Neural crest cell (in vitro differentiated cells): ENCODE results near the gene CISTR. TPM values are rescaled to one million over a fixed set of nuclear protein-coding genes. Genes with fewer than 3 reads are reported as not detected.
"Not testable (repeated sequence)": the region's sequence is repeated elsewhere in the genome, so short reads cannot be mapped to it uniquely, and the experiment has no call there.

Source experiments
- DNase-seq: peaks from one replicate; pipeline ENCODE4 v3.0.0; 2021; ENCODE audit warnings: low read depth, mixed read lengths, low spot score
- H3K27ac Mint-ChIP-seq: one replicate; pipeline ENCODE4 v1.8.0; 2021; ENCODE audit warnings: mild to moderate bottlenecking, mixed read lengths; ENCODE audit not compliant: unreplicated experiment
- H3K27me3 Mint-ChIP-seq: 2 replicates; pipeline ENCODE4 v1.8.0; 2021; ENCODE audit warnings: low read depth, mild to moderate bottlenecking, mixed read lengths
- H3K36me3 Mint-ChIP-seq: 2 replicates; pipeline ENCODE4 v1.8.0; 2021; ENCODE audit warnings: low read depth, mild to moderate bottlenecking, mixed read lengths
- H3K4me1 Mint-ChIP-seq: 2 replicates; pipeline ENCODE4 v1.8.0; 2021; ENCODE audit warnings: mixed read lengths
- H3K4me3 Mint-ChIP-seq: one replicate; pipeline ENCODE4 v1.8.0; 2021; ENCODE audit warnings: mild to moderate bottlenecking, mixed read lengths
- H3K9me3 Mint-ChIP-seq: 2 replicates; pipeline ENCODE4 v1.8.0; 2021; ENCODE audit warnings: mixed read lengths
- total RNA-seq: library from RNA; stranded (reverse); gene quantifications from 2 replicates; pipeline ENCODE4 v1.2.1, GENCODE V29; 2021
- TF ChIP-seq, protein P1 (sequence below): fragments of 200-600 bp; sonication (generic); conservative IDR thresholded peaks from 2 replicates; pipeline ENCODE4 v1.5.0; 2021; ENCODE audit warnings: antibody characterized with exemption, mild to moderate bottlenecking

Gene CISTR
- total RNA-seq, 1 donor from 2014 or later, result 0.61 TPM

GRCh38 chr12:53719649-53720048 lies 32.1 kb downstream of the CISTR start:
- TF ChIP-seq, protein P1, sequence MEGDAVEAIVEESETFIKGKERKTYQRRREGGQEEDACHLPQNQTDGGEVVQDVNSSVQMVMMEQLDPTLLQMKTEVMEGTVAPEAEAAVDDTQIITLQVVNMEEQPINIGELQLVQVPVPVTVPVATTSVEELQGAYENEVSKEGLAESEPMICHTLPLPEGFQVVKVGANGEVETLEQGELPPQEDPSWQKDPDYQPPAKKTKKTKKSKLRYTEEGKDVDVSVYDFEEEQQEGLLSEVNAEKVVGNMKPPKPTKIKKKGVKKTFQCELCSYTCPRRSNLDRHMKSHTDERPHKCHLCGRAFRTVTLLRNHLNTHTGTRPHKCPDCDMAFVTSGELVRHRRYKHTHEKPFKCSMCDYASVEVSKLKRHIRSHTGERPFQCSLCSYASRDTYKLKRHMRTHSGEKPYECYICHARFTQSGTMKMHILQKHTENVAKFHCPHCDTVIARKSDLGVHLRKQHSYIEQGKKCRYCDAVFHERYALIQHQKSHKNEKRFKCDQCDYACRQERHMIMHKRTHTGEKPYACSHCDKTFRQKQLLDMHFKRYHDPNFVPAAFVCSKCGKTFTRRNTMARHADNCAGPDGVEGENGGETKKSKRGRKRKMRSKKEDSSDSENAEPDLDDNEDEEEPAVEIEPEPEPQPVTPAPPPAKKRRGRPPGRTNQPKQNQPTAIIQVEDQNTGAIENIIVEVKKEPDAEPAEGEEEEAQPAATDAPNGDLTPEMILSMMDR, result no peak
- H3K36me3 Mint-ChIP-seq, result no peaks in the 10 kb centered on the region
- DNase-seq, result no peak
- H3K27ac Mint-ChIP-seq, result no peak overlapping the region
- no peaks in the 10 kb centered on the region for H3K27me3 Mint-ChIP-seq
- no peaks in the 10 kb centered on the region for H3K9me3 Mint-ChIP-seq
- H3K4me3 Mint-ChIP-seq, result no peak overlapping the region
- no peaks in the 10 kb centered on the region for H3K4me1 Mint-ChIP-seq

DNA sequence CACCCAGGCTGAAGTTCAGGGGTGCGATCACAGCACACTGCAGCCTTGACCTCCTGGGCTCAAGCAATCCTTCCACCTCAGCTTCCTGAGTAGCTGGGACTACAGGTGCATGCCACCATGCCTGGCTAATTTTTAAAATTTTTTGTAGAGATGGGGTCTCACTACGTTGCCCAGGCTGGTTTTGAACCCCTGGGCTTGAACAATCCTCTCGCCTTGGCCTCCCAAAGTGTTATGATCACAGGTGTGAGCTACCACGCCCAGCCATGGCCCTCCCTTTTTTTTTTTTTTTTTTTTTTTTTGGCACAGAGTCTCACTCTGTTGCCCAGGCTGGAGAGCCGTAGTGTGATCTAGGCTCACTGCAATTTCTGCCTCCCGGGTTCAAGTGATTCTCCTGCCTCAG lies 33.2 kb downstream of the CISTR start:
- H3K27ac Mint-ChIP-seq, H3K36me3 Mint-ChIP-seq, H3K27me3 Mint-ChIP-seq, H3K4me1 Mint-ChIP-seq, H3K4me3 Mint-ChIP-seq, H3K9me3 Mint-ChIP-seq, DNase-seq: not testable (repeated sequence)

DNA sequence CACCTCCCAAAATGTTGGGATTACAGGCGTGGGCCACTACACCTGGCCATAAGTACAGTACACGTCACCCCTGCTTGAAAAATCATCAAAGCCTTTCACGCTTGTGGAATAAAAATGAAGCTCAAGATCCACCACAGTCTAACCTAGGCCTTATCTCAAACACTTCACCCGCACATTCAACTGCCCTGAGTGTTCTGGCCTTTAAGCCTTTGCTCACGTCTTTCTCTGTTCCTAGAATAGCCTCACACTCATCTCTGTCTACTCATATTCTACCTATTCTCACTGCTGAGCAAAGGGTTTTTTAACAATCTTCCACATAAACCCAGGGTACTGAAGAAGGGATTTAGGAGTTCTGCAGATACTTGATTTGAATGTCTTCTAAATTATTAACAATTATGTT lies 34.5 kb downstream of the CISTR start:
- DNase-seq, result no peak
- Mint-ChIP-seq H3K4me1 (peaks cover 2% of the 10 kb centered on the region), H3K9me3 (no peaks in the 10 kb centered on the region), H3K4me3 (no peak overlapping the region), H3K36me3 (no peaks in the 10 kb centered on the region), H3K27me3 (no peaks in the 10 kb centered on the region), H3K27ac (peak overlapping the region; percentile 68)
- TF ChIP-seq, protein P1, result no peak

DNA sequence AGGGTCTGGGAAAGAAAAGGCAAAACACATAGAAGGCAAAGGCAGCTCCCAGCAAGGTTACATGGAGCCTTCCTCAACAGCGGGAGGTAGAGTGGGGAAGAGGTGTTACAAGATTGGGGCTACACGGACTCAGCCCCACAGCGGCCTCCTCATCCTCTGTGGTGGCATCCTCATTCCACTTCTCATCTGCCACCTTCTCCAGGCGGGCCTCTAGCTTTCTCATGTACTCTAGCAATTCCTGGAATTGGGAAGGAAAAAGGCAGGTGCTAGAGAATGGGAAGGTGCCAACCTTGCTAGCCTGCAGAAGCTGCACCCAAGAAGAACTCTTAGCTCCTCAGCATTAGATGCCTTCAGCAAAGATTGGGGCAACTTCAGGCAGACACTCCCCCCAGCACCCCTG lies 37.8 kb downstream of the CISTR start:
- Mint-ChIP-seq H3K27me3 (peaks cover 17% of the 10 kb centered on the region), H3K36me3 (no peaks in the 10 kb centered on the region), H3K4me3 (no peak overlapping the region), H3K9me3 (no peaks in the 10 kb centered on the region), H3K27ac (no peak overlapping the region), H3K4me1 (peaks cover 10% of the 10 kb centered on the region)
- TF ChIP-seq, protein P1, result no peak
- no peak for DNase-seq

DNA sequence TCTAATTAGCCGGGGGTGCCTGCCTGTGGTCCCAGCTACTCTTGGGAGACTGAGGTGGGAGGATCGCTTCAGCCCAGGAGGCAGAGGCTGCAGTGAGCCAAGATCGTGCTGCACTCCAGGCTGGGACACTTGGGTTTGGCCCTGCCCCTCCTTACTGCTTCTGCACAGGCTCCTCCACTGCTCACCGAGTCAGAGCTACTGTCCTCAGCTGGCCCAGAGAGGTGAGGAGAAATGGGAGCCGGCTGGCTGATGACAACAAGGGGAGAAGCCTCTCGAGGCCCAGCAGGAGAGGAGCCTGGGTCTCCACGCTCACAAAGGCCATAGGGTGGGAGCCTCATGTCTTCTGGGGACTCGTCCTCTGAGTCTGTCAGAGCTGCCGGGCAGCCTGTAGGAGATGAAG lies 38.3 kb downstream of the CISTR start:
- no peak for DNase-seq
- no peak overlapping the region for H3K27ac Mint-ChIP-seq
- peaks cover 10% of the 10 kb centered on the region for H3K4me1 Mint-ChIP-seq
- peaks cover 22% of the 10 kb centered on the region for H3K27me3 Mint-ChIP-seq
- no peaks in the 10 kb centered on the region for H3K36me3 Mint-ChIP-seq
- TF ChIP-seq, protein P1, result no peak
- no peaks in the 10 kb centered on the region for H3K9me3 Mint-ChIP-seq
- H3K4me3 Mint-ChIP-seq, result no peak overlapping the region

GRCh38 chr12:53712059-53712643 lies 39.6 kb downstream of the CISTR start:
- peak overlapping the region; percentile 59 for H3K27ac Mint-ChIP-seq
- TF ChIP-seq, protein P1, result no peak
- H3K4me3 Mint-ChIP-seq, result no peak overlapping the region
- H3K36me3 Mint-ChIP-seq, result no peaks in the 10 kb centered on the region
- peaks cover 10% of the 10 kb centered on the region for H3K4me1 Mint-ChIP-seq
- H3K9me3 Mint-ChIP-seq, result no peaks in the 10 kb centered on the region
- H3K27me3 Mint-ChIP-seq, result peaks cover 30% of the 10 kb centered on the region
- no peak for DNase-seq
